WTC11 (cell line): ENCODE results near the gene ARHGAP42. TPM values are rescaled to one million over a fixed set of nuclear protein-coding genes. Genes with fewer than 3 reads are reported as not detected.

ENCODE experiments used
- ATAC-seq: fragments of 200-7000 bp; cut with Tn5 transposase; 2 replicates; pipeline ENCODE4 v1.10.0; 2021; ENCODE audit warnings: mild to moderate bottlenecking, moderate library complexity
- CTCF ChIA-PET: fragments of 300-600 bp; sonication (Branson Sonifier 250); formaldehyde crosslinking; loops from one replicate; lab custom pipeline; 2021; ENCODE audit warnings: antibody characterized with exemption; lab: Charles Lee
- POLR2A ChIA-PET: fragments of 350-600 bp; sonication (Branson Sonifier 250); formaldehyde crosslinking; loops from one replicate; lab custom pipeline; 2021; ENCODE audit warnings: antibody characterized with exemption; lab: Charles Lee
- DNase-seq: peaks from one replicate; pipeline ENCODE4 v3.0.0; 2021; ENCODE audit warnings: low spot score
- H3K27ac Mint-ChIP-seq: 2 replicates; pipeline ENCODE4 v1.8.0; 2021; ENCODE audit warnings: mixed read lengths
- H3K27me3 Mint-ChIP-seq: 2 replicates; pipeline ENCODE4 v1.8.0; 2021; ENCODE audit warnings: low read depth, mild to moderate bottlenecking, moderate library complexity, mixed read lengths
- H3K36me3 Mint-ChIP-seq: 2 replicates; pipeline ENCODE4 v1.8.0; 2021; ENCODE audit warnings: mixed read lengths
- H3K4me1 Mint-ChIP-seq: 2 replicates; pipeline ENCODE4 v1.8.0; 2022; ENCODE audit warnings: mixed read lengths
- H3K4me3 Mint-ChIP-seq: 2 replicates; pipeline ENCODE4 v1.8.0; 2021; ENCODE audit warnings: mild to moderate bottlenecking, moderate library complexity, mixed read lengths
- H3K9me3 Mint-ChIP-seq: 2 replicates; pipeline ENCODE4 v1.8.0; 2021; ENCODE audit warnings: mixed read lengths
- CREB1 ChIP-seq: sonication (generic); formaldehyde crosslinking; IDR thresholded peaks from 2 replicates; pipeline ENCODE4 v1.8.0; 2023; ENCODE audit warnings: mild to moderate bottlenecking, missing genetic modification reagents
- CREM ChIP-seq: sonication (generic); formaldehyde crosslinking; IDR thresholded peaks from 2 replicates; pipeline ENCODE4 v1.8.1; 2022; ENCODE audit warnings: mild to moderate bottlenecking, missing genetic modification reagents, moderate library complexity
- FOXK1 ChIP-seq: sonication (generic); formaldehyde crosslinking; IDR thresholded peaks from 2 replicates; pipeline ENCODE4 v1.8.0; 2022; ENCODE audit warnings: mild to moderate bottlenecking, moderate library complexity, missing genetic modification reagents
- KAT7 ChIP-seq: sonication (generic); formaldehyde crosslinking; IDR thresholded peaks from 2 replicates; pipeline ENCODE4 v1.8.1; 2023; ENCODE audit warnings: missing genetic modification reagents, mild to moderate bottlenecking, borderline replicate concordance
- MXD4 ChIP-seq: fragments of 250-450 bp; sonication (Bioruptor Pico); IDR thresholded peaks from 2 replicates; pipeline ENCODE4 v1.8.0; 2021; ENCODE audit warnings: mild to moderate bottlenecking, moderate library complexity, borderline replicate concordance
- NFYB ChIP-seq: sonication (generic); formaldehyde crosslinking; conservative IDR thresholded peaks from 2 replicates; pipeline ENCODE4 v1.8.0; 2022; ENCODE audit warnings: low read depth, missing genetic modification reagents
- PRDM15 ChIP-seq: sonication (generic); formaldehyde crosslinking; IDR thresholded peaks from 2 replicates; pipeline ENCODE4 v1.8.0; 2022; ENCODE audit warnings: missing genetic modification reagents
- SP1 ChIP-seq: sonication (generic); formaldehyde crosslinking; conservative IDR thresholded peaks from 2 replicates; pipeline ENCODE4 v1.8.1; 2022; ENCODE audit warnings: missing genetic modification reagents
- USF1 ChIP-seq: sonication (generic); formaldehyde crosslinking; IDR thresholded peaks from 2 replicates; pipeline ENCODE4 v1.8.0; 2022; ENCODE audit warnings: mild to moderate bottlenecking, missing genetic modification reagents
- ZNF281 ChIP-seq: sonication (generic); formaldehyde crosslinking; IDR thresholded peaks from 2 replicates; pipeline ENCODE4 v1.8.0; 2023; ENCODE audit warnings: mild to moderate bottlenecking, missing genetic modification reagents
- ZNF416 ChIP-seq: fragments of 250-450 bp; sonication (Bioruptor Pico); IDR thresholded peaks from 2 replicates; pipeline ENCODE4 v1.9.0; 2021; ENCODE audit warnings: mild to moderate bottlenecking, inconsistent platforms
- total RNA-seq: library from RNA; stranded (reverse); gene quantifications from 3 replicates; pipeline ENCODE4 v1.2.3, GENCODE V29; 2021
- TF ChIP-seq, protein P1 (sequence below): fragments of 250-450 bp; sonication (Bioruptor Pico); IDR thresholded peaks from 2 replicates; pipeline ENCODE4 v1.8.0; 2021; ENCODE audit warnings: mild to moderate bottlenecking
- TF ChIP-seq, protein P2 (sequence below): sonication (generic); formaldehyde crosslinking; IDR thresholded peaks from 2 replicates; pipeline ENCODE4 v1.8.0; 2022; ENCODE audit warnings: mild to moderate bottlenecking, missing genetic modification reagents

The ARHGAP42 gene
- total RNA-seq, 1 experiment from 2014 or later = 32.5 TPM

- TF ChIP-seq KAT7 (CRISPR knock-in tag) = no peak
- TF ChIP-seq FOXK1 (CRISPR knock-in tag) = no peak
- no peak for TF ChIP-seq MXD4 (CRISPR knock-in tag)
These were observed 312.7 kb downstream of the ARHGAP42 start (continued) for GRCh38 chr11:100999756-101000155.

DNA sequence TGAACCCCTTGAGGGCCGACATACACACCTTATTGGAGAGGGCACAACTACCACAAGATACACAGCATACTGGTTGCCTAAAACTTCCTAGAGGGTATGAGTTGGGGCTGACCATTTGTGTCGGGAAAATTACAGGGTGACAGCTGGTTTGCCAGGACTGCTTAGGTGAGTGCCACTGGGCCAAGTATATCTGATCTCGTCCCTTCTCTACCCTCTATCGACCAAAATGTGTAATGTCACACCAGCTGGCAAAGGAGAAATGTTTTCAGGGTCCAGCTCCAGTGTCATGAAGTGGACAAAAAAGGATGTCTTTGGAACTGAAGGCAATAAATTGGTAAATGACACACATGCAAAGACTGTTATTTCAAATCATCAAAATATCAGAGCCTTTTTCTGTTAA is 316.4 kb downstream of the ARHGAP42 start:
- POLR2A ChIA-PET = no interaction called here
- Mint-ChIP-seq H3K9me3 (no peaks in the 10 kb centered on the region), H3K4me3 (no peak overlapping the region), H3K27me3 (no peaks in the 10 kb centered on the region), H3K4me1 (no peaks in the 10 kb centered on the region), H3K27ac (no peak overlapping the region), H3K36me3 (no peaks in the 10 kb centered on the region)
- ATAC-seq (peak; percentile 83), DNase-seq (no peak)
- CTCF ChIA-PET = interaction anchor here (0.6 to 1.3 kb wide), 6 partner anchors 9 to 897 kb away, joined by 3 read pairs; no protein-coding TSS in a partner anchor
- TF ChIP-seq SP1 (CRISPR knock-in tag) = no peak
- no peak for TF ChIP-seq CREB1 (CRISPR knock-in tag)
- TF ChIP-seq PRDM15 (CRISPR knock-in tag) = no peak
- TF ChIP-seq NFYB (CRISPR knock-in tag) = no peak
- TF ChIP-seq, protein P1, sequence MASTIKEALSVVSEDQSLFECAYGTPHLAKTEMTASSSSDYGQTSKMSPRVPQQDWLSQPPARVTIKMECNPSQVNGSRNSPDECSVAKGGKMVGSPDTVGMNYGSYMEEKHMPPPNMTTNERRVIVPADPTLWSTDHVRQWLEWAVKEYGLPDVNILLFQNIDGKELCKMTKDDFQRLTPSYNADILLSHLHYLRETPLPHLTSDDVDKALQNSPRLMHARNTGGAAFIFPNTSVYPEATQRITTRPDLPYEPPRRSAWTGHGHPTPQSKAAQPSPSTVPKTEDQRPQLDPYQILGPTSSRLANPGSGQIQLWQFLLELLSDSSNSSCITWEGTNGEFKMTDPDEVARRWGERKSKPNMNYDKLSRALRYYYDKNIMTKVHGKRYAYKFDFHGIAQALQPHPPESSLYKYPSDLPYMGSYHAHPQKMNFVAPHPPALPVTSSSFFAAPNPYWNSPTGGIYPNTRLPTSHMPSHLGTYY (CRISPR knock-in tag) = no peak
- TF ChIP-seq ZNF416 (CRISPR knock-in tag) = no peak
- no peak for TF ChIP-seq ZNF281 (CRISPR knock-in tag)
- TF ChIP-seq CREM (CRISPR knock-in tag) = no peak
- TF ChIP-seq USF1 (CRISPR knock-in tag) = no peak

DNA sequence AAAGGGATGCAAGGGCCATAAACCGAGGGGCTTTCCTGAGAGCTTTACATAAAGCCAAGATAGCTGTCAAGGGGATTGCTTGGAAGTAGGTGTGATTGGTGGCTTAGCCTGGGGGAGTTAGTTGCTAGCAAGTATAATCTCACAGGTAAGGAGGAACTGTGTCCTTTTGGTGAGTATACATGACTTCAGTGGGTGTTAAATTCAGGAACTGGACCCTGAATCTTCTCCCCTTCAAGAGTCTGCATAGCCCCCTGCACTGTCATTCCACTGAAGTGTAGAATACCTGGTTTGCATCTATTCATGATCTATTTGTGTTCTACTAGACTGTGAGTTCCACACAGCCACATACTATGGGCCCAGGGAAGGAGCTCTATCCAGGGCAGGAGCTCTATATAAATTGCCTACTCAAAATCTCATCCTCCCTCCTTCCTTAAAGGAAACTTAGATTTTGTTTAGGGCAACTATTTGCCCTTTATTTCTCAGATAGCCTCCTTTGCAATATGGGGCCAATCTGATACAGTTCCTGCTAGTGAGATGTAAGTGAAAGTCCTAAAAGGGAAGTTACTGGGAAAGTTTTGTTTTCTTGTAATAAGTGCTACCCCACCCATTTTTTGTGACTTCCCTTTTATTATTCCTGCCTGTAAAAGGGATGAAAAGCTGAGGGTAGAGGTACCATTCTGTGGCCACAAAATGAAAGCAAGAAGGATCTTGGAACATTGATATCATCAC is 322.0 kb downstream of the ARHGAP42 start:
- H3K27me3 Mint-ChIP-seq = no peaks in the 10 kb centered on the region
- TF ChIP-seq, protein P2, sequence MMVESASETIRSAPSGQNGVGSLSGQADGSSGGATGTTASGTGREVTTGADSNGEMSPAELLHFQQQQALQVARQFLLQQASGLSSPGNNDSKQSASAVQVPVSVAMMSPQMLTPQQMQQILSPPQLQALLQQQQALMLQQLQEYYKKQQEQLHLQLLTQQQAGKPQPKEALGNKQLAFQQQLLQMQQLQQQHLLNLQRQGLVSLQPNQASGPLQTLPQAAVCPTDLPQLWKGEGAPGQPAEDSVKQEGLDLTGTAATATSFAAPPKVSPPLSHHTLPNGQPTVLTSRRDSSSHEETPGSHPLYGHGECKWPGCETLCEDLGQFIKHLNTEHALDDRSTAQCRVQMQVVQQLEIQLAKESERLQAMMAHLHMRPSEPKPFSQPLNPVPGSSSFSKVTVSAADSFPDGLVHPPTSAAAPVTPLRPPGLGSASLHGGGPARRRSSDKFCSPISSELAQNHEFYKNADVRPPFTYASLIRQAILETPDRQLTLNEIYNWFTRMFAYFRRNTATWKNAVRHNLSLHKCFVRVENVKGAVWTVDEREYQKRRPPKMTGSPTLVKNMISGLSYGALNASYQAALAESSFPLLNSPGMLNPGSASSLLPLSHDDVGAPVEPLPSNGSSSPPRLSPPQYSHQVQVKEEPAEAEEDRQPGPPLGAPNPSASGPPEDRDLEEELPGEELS (CRISPR knock-in tag) = no peak
- no peak for TF ChIP-seq PRDM15 (CRISPR knock-in tag)

More for the DNA sequence above, 322.0 kb downstream of the ARHGAP42 start:
- Mint-ChIP-seq H3K4me3 (no peak overlapping the region), H3K27ac (no peak overlapping the region), H3K9me3 (peaks cover 3% of the 10 kb centered on the region; the same call in 1 of the 2 replicates), H3K36me3 (no peaks in the 10 kb centered on the region), H3K4me1 (peaks cover 4% of the 10 kb centered on the region; the same call in 1 of the 2 replicates)
- ATAC-seq (no peak), DNase-seq (no peak)
- ChIA-PET CTCF (no interaction called here), POLR2A (no interaction called here)
